SU-DHL-6 (cell line): ENCODE data around the gene N4BP2.

Experiments
- H2AFZ ChIP-seq: fragments of 200-600 bp; sonication (generic); 2 replicates; pipeline ENCODE4 v1.6.1; 2014; ENCODE audit warnings: low read depth, mild to moderate bottlenecking, moderate library complexity, mixed read lengths, antibody characterized with exemption, low read length; ENCODE audit not compliant: severe bottlenecking
- H3F3A ChIP-seq: fragments of 200-600 bp; shearing (Covaris generic); 2 replicates; pipeline ENCODE4 v1.6.0; 2016; ENCODE audit warnings: antibody characterized with exemption, mild to moderate bottlenecking; ENCODE audit not compliant: insufficient read depth
- H3K27ac ChIP-seq: fragments of 200-600 bp; sonication (generic); 2 replicates; pipeline ENCODE4 v1.5.1; 2016; ENCODE audit warnings: low read depth, mild to moderate bottlenecking, low read length, moderate library complexity, mixed read lengths
- H3K27me3 ChIP-seq: fragments of 200-600 bp; sonication (generic), shearing (Covaris generic); 2 replicates; pipeline ENCODE4 v1.6.0; 2014; ENCODE audit warnings: mild to moderate bottlenecking, low read length
- H3K36me3 ChIP-seq: fragments of 200-600 bp; sonication (generic); 2 replicates; pipeline ENCODE4 v1.6.1; 2014; ENCODE audit warnings: mild to moderate bottlenecking, low read length, mixed read lengths
- H3K4me2 ChIP-seq: fragments of 300-600, 200-600 bp; shearing (Covaris generic), sonication (generic); 2 replicates; pipeline ENCODE4 v1.6.0; 2014; ENCODE audit warnings: low read length, low read depth, mild to moderate bottlenecking; ENCODE audit not compliant: poor library complexity, severe bottlenecking
- H3K4me3 ChIP-seq: fragments of 200-600 bp; sonication (generic); 2 replicates; pipeline ENCODE4 v1.5.1; 2014; ENCODE audit warnings: antibody characterized with exemption, low read length, mild to moderate bottlenecking, mixed read lengths; ENCODE audit not compliant: insufficient read depth, poor library complexity, severe bottlenecking
- H3K79me2 ChIP-seq: fragments of 200-600 bp; sonication (generic); 2 replicates; pipeline ENCODE4 v1.6.1; 2014; ENCODE audit warnings: mild to moderate bottlenecking, low read length, moderate library complexity; ENCODE audit not compliant: insufficient read depth
- H3K9ac ChIP-seq: fragments of 200-600 bp; sonication (generic); 2 replicates; pipeline ENCODE4 v1.7.0; 2014; ENCODE audit warnings: mild to moderate bottlenecking, low read length
- H3K9me2 ChIP-seq: fragments of 200-600 bp; sonication (generic); replicated peaks from 2 replicates; pipeline ENCODE4 v1.6.1; 2014; ENCODE audit warnings: low read length; ENCODE audit not compliant: insufficient read depth
- H3K9me3 ChIP-seq: fragments of 200-600 bp; sonication (generic); 2 replicates; pipeline ENCODE4 v1.6.1; 2014; ENCODE audit warnings: low read length, mixed read lengths; ENCODE audit not compliant: insufficient read depth
- H4K20me1 ChIP-seq: fragments of 200-600 bp; sonication (generic); 2 replicates; pipeline ENCODE4 v1.6.1; 2014; ENCODE audit warnings: low read depth, mild to moderate bottlenecking, antibody characterized with exemption, low read length, moderate library complexity, mixed read lengths
- EZH2phosphoT487 ChIP-seq: fragments of 200-600 bp; sonication (generic), shearing (Covaris generic); conservative IDR thresholded peaks from 2 replicates; pipeline ENCODE4 v1.6.1; 2018; ENCODE audit warnings: mild to moderate bottlenecking, antibody characterized with exemption, low read length, moderate library complexity, mixed read lengths
- TF ChIP-seq, protein P1 (sequence below): fragments of 200-600 bp; sonication (generic); IDR thresholded peaks from one replicate; pipeline ENCODE4 v1.5.1; 2017; ENCODE audit warnings: antibody characterized with exemption, mild to moderate bottlenecking, low read length, moderate library complexity; ENCODE audit not compliant: insufficient read depth, poor library complexity, severe bottlenecking

Gene N4BP2

DNA sequence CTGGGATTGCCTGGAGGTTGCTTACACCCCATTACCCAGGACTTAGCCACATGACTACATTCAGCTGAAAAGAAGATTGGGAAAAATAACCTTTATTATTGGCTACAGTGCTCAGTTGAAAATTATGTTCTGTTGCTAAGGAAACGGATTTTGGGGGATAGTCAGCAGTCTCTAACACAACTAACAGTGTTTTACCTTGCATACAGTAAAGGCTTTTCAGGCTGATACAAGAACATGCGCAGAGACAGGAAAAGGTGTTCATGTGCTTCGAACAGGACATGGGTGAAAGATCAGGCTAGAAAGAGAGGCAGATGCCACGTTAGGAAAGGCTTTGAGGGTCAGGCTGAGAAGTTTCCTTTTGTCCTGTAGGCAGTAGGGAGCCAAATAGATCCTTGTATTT, 125.4 kb downstream of the N4BP2 start:
- Histone ChIP-seq H3K79me2 (0 out of 2 replicates have a peak, but pooled peaks cover 2% of the 10 kb centered on the region), H3F3A (peaks cover 72% of the 10 kb centered on the region), H3K36me3 (no peaks in the 10 kb centered on the region), H4K20me1 (no peaks in the 10 kb centered on the region), H3K9me3 (no peaks in the 10 kb centered on the region), H3K9ac (peak overlapping the region; percentile 30; the same call in 1 of the 2 replicates), H3K27me3 (no peaks in the 10 kb centered on the region), H2AFZ (peak overlapping the region; percentile 64), H3K4me3 (no peak overlapping the region), H3K4me2 (peak overlapping the region; percentile 98), H3K9me2 (no peaks in the 10 kb centered on the region), H3K27ac (peak overlapping the region; percentile 99)
- TF ChIP-seq EZH2phosphoT487 = no peak
- TF ChIP-seq, protein P1, sequence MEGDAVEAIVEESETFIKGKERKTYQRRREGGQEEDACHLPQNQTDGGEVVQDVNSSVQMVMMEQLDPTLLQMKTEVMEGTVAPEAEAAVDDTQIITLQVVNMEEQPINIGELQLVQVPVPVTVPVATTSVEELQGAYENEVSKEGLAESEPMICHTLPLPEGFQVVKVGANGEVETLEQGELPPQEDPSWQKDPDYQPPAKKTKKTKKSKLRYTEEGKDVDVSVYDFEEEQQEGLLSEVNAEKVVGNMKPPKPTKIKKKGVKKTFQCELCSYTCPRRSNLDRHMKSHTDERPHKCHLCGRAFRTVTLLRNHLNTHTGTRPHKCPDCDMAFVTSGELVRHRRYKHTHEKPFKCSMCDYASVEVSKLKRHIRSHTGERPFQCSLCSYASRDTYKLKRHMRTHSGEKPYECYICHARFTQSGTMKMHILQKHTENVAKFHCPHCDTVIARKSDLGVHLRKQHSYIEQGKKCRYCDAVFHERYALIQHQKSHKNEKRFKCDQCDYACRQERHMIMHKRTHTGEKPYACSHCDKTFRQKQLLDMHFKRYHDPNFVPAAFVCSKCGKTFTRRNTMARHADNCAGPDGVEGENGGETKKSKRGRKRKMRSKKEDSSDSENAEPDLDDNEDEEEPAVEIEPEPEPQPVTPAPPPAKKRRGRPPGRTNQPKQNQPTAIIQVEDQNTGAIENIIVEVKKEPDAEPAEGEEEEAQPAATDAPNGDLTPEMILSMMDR = no peak

DNA sequence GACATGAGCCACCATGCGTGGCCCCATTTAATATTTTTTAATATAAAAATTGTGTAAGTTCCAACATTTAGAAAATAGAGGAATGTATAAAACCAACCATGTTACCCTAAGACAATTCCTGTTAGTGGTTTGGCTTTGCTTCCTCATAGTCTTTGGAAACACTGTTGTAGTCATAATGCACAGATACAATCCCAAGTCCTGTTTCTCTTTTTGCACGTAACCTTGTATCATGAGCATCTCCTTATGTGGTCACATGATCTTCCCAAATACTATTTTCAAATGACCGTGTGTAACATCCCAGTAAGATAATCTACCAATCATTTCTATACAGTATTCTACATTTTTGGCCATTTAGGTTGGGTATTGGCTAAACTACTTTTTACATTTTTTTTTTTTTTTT, 126.3 kb downstream of the N4BP2 start:
- H2AFZ ChIP-seq = no peak overlapping the region
- no peaks in the 10 kb centered on the region for H3K27me3 ChIP-seq
- peak overlapping the region; percentile 56; the same call in 1 of the 2 replicates for H3K9ac ChIP-seq
- H3F3A ChIP-seq = peaks cover 75% of the 10 kb centered on the region
- peak overlapping the region; percentile 98 for H3K4me2 ChIP-seq
- peak overlapping the region; percentile 99 for H3K27ac ChIP-seq
- H3K9me3 ChIP-seq = no peaks in the 10 kb centered on the region
- H3K36me3 ChIP-seq = no peaks in the 10 kb centered on the region
- H3K79me2 ChIP-seq = peaks cover 11% of the 10 kb centered on the region; the same call in 1 of the 2 replicates
- TF ChIP-seq, protein P1 = no peak
- TF ChIP-seq EZH2phosphoT487 = no peak
- H3K9me2 ChIP-seq = no peaks in the 10 kb centered on the region
- H4K20me1 ChIP-seq = no peaks in the 10 kb centered on the region
- no peak overlapping the region for H3K4me3 ChIP-seq

DNA sequence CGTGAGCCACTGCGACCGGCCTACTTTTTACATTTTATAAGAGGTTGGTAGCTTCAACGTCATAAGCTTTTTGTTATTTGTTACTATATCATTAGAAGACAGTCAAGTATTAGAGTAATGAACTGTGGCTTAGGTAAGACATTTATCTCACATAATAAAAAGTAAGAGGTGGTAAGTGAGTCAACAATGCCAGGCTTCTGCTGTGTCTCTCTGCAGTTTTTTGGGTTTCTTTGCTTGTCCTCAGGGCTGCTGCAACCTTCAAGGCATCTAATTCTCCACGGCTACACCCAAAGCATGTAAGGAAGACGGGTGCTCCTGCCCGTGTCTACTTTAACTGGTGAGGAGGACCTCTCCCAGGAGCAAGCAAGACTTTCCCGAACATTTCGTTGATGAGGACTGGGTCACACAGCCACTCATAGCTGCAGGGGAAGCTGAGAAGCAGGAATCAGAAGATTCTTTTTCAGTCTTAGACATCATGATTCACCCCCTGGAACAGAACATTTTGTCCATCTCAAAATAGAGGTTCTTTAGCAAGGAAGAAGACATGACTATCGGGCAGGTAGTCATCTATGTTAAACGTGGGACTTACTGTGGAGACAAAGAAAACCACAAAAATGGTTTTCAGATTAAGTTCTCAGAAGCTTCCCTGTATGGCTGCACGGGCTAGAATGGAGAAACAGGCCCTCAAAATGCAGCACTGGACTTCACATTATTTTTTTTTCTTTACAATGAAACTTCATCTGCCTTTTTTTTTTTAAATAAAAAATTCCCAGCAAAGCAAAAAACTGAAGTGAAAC, 127.2 kb downstream of the N4BP2 start:
- peak overlapping the region; percentile 98 for H3K4me2 ChIP-seq

More for the DNA sequence above, 127.2 kb downstream of the N4BP2 start:
- Histone ChIP-seq H3K27ac (peak overlapping the region; percentile 99), H3K9ac (peak overlapping the region; percentile 56), H2AFZ (no peak overlapping the region), H3K9me2 (no peaks in the 10 kb centered on the region), H3K4me3 (peak overlapping the region; percentile 19), H4K20me1 (no peaks in the 10 kb centered on the region), H3F3A (peaks cover 75% of the 10 kb centered on the region), H3K36me3 (no peaks in the 10 kb centered on the region), H3K9me3 (no peaks in the 10 kb centered on the region), H3K79me2 (peaks cover 14% of the 10 kb centered on the region; the same call in 1 of the 2 replicates), H3K27me3 (no peaks in the 10 kb centered on the region)
- TF ChIP-seq EZH2phosphoT487 = no peak
- TF ChIP-seq, protein P1 = no peak
